GM12878 (cell line): Measurements from ENCODE around the gene PRR11. TPM values are rescaled to one million over a fixed set of nuclear protein-coding genes. Genes with fewer than 3 reads are reported as not detected.

ENCODE experiments used
- BACH1 ChIP-seq: fragments of 450-650 bp; IDR thresholded peaks from 2 replicates; pipeline ENCODE4 v1.6.1; 2017; ENCODE audit warnings: mild to moderate bottlenecking, borderline replicate concordance
- CHD1 ChIP-seq: IDR thresholded peaks from 2 replicates; pipeline ENCODE4 v1.6.1; 2012; ENCODE audit warnings: low read depth, low read length, improper control_type of control experiment
- EZH2 ChIP-seq: IDR thresholded peaks from 2 replicates; pipeline ENCODE4 v1.6.1; 2012; ENCODE audit warnings: low read depth, mild to moderate bottlenecking, control low read depth, inconsistent platforms, low read length, borderline replicate concordance; ENCODE audit not compliant: control insufficient read depth
- IKZF1 ChIP-seq: fragments of 450-650 bp; conservative IDR thresholded peaks from 2 replicates; pipeline ENCODE4 v1.6.1; 2017; ENCODE audit warnings: antibody characterized with exemption, mild to moderate bottlenecking
- IRF5 ChIP-seq: fragments of 450-650 bp; IDR thresholded peaks from 2 replicates; pipeline ENCODE4 v1.6.1; 2017; ENCODE audit warnings: borderline replicate concordance
- NR2F1 ChIP-seq: fragments of 450-650 bp; conservative IDR thresholded peaks from 2 replicates; pipeline ENCODE4 v1.6.1; 2017; ENCODE audit warnings: mild to moderate bottlenecking
- POLR2AphosphoS5 ChIP-seq: IDR thresholded peaks from 2 replicates; pipeline ENCODE4 v1.6.1; 2011; ENCODE audit warnings: mild to moderate bottlenecking, low read length, inconsistent platforms
- RAD21 ChIP-seq: IDR thresholded peaks from 2 replicates; pipeline ENCODE4 v1.6.1; 2011; ENCODE audit warnings: mild to moderate bottlenecking, low read depth, low read length, moderate library complexity; ENCODE audit not compliant: insufficient read depth
- SMC3 ChIP-seq: IDR thresholded peaks from 2 replicates; pipeline ENCODE4 v1.6.1; 2011; ENCODE audit warnings: low read length, improper control_type of control experiment, borderline replicate concordance
- polyA plus RNA-seq, 11 experiments: library from polyadenylated mRNA; depleted of rRNA in 4 of 11; unstranded in 6 of 11; stranded (reverse) in 5 of 11; fragments of >200 nt; fragmentation: Nextera tagmentation in 4 of 11; fragmentation: Illumina TruSeq in 1 of 11; extraction: Ambion mirVana in 4 of 11; extraction: Trizol in 1 of 11; gene quantifications; 1 replicate in 1 of 11; 2 replicates in 10 of 11; pipeline versions ENCODE4 v1.2.1 to v1.2.3, GENCODE V29; 2011 to 2016; ENCODE audit warnings: inconsistent platforms in 2 of 11, missing spikeins in 2 of 11, low read depth in 1 of 11
- total RNA-seq, 4 experiments: library from RNA; depleted of rRNA in 3 of 4; stranded (reverse); fragments of >200 nt in 3 of 4; fragmentation: Illumina TruSeq in 1 of 4; extraction: Trizol in 1 of 4; gene quantifications; 2 replicates each; pipeline versions ENCODE4 v1.2.1 to v1.2.3, GENCODE V29; 2013 to 2021
- TF ChIP-seq, protein P1 (sequence below), 3 experiments: IDR thresholded peaks in 2 of 3; conservative IDR thresholded peaks in 1 of 3; 2 replicates each; pipeline ENCODE4 v1.5.1; 2011; ENCODE audit warnings: low read depth in 3 of 3, low read length in 3 of 3, mild to moderate bottlenecking in 3 of 3, control low read depth in 2 of 3, moderate library complexity in 2 of 3, inconsistent platforms in 1 of 3, mixed read lengths in 1 of 3; ENCODE audit not compliant: control insufficient read depth in 2 of 3, insufficient read depth in 1 of 3; ENCODE audit errors: extremely low read depth in 1 of 3
- TF ChIP-seq, protein P2 (sequence below): IDR thresholded peaks from 2 replicates; pipeline ENCODE4 v1.6.1; 2012; ENCODE audit warnings: improper control_type of control experiment, low read depth, low read length; ENCODE audit not compliant: insufficient replicate concordance

Gene PRR11
- total and polyA plus RNA-seq, 10 of the 15 experiments (the other 5 are each of a cell fraction or from before 2014, with no cell fraction given): 20.8 to 97.0 (median 48.3) TPM

- TF ChIP-seq, protein P1, sequence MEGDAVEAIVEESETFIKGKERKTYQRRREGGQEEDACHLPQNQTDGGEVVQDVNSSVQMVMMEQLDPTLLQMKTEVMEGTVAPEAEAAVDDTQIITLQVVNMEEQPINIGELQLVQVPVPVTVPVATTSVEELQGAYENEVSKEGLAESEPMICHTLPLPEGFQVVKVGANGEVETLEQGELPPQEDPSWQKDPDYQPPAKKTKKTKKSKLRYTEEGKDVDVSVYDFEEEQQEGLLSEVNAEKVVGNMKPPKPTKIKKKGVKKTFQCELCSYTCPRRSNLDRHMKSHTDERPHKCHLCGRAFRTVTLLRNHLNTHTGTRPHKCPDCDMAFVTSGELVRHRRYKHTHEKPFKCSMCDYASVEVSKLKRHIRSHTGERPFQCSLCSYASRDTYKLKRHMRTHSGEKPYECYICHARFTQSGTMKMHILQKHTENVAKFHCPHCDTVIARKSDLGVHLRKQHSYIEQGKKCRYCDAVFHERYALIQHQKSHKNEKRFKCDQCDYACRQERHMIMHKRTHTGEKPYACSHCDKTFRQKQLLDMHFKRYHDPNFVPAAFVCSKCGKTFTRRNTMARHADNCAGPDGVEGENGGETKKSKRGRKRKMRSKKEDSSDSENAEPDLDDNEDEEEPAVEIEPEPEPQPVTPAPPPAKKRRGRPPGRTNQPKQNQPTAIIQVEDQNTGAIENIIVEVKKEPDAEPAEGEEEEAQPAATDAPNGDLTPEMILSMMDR (IDR thresholded peaks at IDR 0.05 in 2 of 3, conservative IDR thresholded peaks at IDR 0.05 in 1 of 3; ENCODE audit: control insufficient read depth in 2 of 3, extremely low read depth in 1 of 3, insufficient read depth in 1 of 3, low read depth in 3 of 3, low read length in 3 of 3): no peak
- no peak for TF ChIP-seq NR2F1
- no peak for TF ChIP-seq RAD21
- no peak for TF ChIP-seq SMC3
- TF ChIP-seq CHD1: no peak
- TF ChIP-seq EZH2: no peak
- TF ChIP-seq IRF5: no peak
- no peak for TF ChIP-seq BACH1
- no peak for TF ChIP-seq POLR2AphosphoS5
- no peak for TF ChIP-seq IKZF1
- TF ChIP-seq, protein P2, sequence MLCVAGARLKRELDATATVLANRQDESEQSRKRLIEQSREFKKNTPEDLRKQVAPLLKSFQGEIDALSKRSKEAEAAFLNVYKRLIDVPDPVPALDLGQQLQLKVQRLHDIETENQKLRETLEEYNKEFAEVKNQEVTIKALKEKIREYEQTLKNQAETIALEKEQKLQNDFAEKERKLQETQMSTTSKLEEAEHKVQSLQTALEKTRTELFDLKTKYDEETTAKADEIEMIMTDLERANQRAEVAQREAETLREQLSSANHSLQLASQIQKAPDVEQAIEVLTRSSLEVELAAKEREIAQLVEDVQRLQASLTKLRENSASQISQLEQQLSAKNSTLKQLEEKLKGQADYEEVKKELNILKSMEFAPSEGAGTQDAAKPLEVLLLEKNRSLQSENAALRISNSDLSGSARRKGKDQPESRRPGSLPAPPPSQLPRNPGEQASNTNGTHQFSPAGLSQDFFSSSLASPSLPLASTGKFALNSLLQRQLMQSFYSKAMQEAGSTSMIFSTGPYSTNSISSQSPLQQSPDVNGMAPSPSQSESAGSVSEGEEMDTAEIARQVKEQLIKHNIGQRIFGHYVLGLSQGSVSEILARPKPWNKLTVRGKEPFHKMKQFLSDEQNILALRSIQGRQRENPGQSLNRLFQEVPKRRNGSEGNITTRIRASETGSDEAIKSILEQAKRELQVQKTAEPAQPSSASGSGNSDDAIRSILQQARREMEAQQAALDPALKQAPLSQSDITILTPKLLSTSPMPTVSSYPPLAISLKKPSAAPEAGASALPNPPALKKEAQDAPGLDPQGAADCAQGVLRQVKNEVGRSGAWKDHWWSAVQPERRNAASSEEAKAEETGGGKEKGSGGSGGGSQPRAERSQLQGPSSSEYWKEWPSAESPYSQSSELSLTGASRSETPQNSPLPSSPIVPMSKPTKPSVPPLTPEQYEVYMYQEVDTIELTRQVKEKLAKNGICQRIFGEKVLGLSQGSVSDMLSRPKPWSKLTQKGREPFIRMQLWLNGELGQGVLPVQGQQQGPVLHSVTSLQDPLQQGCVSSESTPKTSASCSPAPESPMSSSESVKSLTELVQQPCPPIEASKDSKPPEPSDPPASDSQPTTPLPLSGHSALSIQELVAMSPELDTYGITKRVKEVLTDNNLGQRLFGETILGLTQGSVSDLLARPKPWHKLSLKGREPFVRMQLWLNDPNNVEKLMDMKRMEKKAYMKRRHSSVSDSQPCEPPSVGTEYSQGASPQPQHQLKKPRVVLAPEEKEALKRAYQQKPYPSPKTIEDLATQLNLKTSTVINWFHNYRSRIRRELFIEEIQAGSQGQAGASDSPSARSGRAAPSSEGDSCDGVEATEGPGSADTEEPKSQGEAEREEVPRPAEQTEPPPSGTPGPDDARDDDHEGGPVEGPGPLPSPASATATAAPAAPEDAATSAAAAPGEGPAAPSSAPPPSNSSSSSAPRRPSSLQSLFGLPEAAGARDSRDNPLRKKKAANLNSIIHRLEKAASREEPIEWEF: no peak
Observed at GRCh38 chr17:59145571-59146096, 9.9 kb upstream of the PRR11 start (continued).
